HG03175 (cell line): Measurements from ENCODE around the gene LHB.

Source experiments
- ATAC-seq: cut with Tn5 transposase; IDR thresholded peaks from one replicate; pipeline ENCODE4 v1.9.1; 2021; ENCODE audit warnings: mild to moderate bottlenecking, moderate library complexity; ENCODE audit not compliant: unreplicated experiment

LHB gene

DNA sequence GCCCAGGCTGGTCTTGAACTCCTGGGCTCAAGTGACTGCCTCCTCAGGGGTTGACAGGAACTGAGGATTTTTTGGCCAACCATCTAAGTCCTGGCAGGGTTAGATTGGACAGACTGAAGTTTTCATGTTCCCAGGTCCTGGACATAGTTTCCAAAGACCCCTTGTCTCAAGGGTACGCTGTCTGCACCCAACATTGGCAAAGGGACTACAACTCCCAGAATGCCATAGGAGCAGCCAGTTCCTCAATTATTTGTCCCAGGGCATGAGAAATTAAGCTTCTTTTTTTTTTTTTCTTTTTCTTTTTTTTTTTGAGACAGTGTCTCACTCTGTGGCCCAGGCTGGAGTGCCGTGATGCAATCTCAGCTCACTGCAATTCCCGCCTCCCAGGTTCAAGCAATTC, 30.7 kb downstream of the LHB start:
- ATAC-seq: no peak

DNA sequence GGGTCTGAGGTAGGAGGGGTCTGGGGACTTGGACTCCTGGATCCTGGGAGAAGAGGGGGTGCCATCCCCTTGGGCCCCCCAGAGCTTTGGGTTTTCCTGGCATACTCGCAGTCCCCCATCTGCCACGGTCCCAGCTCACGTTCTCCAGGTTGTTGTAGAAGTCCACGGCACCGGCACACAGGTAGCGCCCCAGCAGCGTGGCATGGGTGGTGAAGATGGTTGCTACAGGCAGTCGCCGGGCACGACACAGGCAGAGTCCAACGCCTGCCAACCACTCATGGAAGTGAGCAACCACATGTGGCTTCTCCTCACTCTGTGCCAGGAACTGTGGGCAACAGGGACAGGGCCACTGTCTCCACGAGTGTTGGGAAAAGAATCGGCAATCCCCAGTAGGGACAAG, 31.2 kb downstream of the LHB start:
- no peak for ATAC-seq

DNA sequence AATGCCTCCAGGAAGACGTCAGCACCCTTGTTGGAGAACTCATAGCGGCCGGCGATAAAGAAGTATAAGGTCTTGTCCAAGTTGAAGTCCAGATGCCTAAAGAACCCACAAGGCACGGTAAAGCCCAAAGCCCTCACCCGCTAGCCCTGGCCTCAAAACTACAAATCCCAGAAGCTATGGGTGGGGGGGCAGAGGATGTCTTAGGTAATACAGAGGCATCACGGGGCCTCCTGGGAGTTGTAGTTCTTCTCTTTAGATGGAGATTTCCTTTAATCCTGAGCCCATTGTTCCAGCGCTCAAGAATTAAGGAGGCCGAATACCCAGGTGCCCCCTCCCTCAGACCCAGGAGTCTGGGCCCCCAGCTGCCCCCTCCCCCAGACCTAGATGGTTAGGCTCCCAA, 34.6 kb downstream of the LHB start:
- ATAC-seq: no peak

DNA sequence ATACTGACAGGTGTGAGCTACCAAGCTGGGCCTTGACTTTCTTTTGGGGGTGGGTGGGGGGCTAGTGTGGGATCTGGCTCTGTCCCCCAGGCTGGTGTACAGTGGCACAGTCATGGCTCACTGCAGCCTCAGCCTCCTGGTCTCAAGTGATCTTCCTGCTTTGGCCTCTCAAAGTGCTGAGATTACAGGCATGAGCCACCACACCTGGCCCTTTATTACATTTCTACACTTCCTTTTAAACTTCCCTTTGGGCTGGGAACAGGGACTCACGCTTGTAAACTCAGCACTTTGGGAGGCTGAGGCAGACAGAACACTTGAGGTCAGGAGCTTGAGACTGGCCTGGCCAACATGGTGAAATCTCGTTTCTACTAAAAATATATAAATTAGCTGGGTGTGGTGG, 39.8 kb downstream of the LHB start:
- no peak for ATAC-seq

DNA sequence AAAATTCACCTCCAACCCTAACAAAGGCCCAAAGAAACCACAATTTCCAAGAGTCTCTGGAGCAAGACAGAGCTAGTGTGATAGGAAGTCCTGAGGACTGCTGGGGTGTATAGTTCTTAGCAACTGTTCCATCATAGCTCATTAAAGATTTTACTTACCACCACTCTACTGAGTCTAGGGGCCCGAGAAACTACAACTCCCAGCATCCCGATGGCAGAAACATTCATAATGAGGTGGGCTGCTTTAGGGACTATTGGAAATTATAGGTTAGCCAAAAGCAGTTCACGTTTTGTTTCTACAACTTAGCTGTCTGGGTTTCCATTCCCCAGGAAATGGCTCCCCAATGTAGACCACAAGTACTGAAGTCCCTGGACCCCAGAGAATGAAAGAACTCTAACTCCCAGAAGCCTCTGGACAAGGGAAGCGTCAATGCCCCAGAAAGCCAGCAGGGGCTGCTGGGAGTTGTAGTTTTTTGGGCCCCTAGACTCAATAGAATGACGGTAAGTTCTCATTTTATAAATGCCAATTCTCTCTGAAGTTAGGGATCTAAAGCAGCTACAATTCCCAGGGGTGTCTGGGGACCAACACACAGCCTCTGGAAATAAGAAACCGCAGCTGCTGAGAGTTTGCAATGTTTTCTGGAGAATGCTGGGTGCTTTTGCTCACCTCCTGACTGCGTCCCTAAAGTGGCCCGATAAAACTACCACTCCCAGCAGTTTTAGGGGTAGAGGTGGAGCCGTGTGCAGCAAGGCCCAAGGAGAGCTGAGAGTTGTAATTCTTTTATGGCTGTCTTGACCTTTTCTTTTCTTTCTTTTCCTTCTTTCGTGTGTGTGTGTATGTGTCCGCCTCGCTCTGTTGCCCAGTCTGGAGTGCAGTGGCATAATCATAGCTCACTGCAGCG, 40.7 kb downstream of the LHB start:
- ATAC-seq: no peak

DNA sequence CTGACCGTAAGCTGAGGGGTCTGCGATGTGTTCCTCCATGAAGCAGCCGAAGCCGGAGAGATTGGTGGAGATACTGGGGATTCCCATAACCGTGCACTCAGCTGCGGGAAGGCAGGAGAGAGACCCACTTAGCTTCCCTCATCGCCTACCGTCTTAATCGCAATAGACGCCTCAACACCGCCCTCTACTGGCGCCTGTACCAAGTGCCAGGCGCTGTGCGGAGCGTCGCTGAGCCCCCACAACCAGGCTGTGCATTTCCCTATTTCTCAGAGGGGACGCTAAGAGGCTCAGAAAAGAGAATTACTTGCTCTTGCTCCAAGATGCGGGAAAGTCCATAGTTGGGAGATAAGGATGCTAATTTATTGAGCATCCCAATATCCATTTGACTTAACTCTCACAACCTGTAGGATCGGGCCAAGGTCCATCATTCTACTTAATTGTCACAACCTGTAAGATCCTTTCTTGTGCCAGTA, 45.9 kb downstream of the LHB start:
- ATAC-seq: no peak

DNA sequence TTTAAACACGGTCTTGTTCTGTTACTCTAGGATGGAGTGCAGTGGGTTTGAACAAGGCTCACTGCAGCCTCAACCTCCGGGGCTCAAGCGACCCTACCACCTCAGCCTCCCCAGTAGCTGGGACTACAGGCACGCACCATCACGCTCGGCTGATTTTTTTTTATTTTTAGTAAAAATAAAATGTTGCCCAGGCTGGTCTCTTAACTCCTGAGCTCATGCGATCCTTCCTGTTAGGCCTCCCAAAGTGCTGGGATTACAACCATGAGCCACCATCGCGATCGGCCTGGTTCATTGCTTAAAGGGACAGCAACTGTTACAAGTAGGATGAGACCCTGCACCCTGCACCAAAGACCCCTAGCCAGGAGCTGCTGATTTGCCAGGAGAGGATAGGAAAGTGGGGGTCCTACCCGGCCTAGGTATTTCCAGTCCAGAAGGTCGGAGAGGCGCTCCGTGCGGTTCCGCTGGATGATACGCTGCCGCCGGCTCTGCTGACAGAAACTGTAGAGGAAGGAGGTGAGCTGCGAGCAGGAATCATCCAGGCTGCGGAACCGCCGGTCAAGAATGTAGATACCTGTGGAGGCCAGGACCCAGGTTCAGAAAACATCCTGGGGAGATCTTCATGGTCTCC, 46.6 kb downstream of the LHB start:
- ATAC-seq: no peak

DNA sequence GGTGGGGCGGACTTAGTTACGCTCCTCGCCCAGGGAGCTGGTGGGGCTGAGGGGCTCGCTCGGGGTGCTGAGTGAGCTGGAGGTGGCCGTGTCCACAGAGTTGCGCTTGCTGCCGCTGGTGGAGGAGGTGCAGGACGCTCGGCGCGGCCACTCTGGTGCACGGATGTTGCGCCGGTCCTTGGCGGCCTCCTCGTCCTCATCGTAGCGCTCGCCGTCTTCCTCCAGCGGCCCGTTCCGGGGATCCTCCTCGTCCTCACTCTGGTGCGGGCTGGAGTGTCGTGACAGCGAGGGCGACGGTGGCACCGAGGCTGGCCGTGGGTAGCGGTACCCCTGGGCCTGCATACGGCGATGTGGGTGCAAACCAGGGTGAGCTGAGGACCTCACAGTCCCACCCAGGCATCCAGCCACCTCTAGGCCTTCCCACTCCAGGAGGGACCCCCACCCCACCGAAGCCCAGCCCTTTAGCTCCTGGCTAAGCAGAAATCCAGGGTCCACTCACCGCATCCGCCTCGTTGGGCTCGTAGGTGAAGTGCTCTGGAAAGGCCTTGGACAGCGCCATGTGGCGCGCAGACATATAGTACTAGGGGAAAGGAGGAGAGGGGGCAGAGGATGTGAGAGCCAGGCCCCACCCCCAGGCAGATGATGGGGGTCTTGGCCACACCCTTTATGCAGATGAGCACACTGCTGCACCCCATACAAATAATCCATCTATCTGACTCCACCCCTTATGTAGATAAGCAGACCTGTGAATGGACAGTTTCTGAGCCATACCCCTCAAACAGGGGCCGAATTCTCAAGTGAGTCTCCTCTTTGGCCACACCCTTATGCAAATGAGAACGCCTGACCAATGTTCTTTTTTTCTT, 47.4 kb downstream of the LHB start:
- no peak for ATAC-seq

DNA sequence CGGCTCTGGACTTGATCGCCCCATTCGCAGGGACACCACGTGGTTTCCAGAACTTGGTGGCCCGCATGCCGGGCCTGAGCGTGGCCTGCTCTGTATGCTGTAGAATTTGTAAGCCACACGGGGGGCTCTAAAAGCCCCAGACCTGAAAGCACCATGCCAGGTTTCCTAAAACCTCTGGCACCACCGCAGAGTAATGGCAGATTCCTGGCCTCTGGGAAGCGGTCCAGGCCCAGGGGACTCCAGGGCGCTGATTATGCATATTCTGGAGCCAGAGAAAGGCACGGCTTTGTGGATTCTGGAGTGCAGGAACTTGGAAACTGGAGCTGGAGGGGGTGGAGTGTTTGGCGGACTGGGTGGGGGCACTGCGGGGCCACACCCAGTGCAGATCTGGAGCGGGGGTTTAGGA, 48.1 kb downstream of the LHB start:
- no peak for ATAC-seq

DNA sequence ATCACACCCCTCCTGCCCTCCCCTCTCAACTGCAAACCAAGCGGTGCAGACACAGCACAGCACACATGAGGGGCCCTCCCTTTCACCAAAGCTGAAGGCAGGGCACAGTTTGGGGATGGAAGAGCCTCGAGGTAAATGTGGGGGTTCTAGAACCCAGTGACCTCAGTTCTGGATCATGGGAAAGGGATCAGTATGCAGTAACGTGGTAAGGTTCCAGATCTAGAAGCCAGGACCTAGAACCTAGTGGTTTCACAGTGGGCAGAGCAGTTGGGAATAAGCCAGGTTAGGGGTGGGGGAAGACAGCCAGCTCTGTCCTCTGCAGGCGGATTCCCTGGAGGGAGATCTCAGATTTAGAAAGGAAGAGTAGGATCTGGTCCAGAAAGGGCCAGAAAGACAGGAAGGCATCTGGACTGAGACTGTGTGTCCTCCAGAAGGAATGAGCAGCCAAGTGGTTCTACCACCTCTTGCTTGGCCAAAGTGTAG, 48.7 kb downstream of the LHB start:
- ATAC-seq: no peak

DNA sequence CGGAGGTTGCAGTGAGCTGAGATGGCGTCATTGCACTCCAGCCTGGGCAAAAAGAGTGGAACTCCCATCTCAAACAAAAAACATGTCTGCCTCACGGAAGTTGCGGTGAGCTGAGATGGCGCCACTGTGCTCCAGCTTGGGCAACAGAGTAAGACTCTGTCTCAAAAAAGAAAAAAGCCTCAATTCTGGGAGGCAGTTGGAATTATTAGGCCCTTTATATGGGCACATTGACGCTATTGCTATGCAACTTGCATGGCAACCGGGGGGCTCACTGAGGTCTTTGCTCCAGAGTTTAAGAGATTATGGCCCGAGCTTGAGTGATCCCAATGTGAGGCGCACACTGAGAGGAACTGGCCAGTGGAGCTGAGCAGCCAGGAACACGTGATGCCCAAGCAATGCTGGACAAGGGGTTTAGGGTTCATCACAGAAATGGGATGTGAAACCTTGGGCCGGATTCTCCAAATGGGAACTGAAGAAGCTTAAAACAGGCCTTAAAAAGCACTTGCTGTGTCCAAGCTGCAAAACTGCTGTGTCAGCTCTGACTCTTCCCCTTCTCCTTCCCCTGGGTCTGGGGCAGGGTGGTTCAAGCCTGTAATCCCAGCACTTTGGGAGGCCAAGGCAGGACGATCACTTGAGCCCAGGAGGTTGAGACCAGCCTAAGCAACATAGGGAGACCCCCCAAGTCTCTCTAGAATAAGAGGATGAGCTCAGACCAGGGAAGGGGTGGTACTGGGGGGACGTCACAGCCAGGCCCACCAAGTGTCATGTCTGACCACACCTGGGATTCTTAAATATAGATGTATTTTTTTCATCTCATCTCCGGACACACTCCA, 49.3 kb downstream of the LHB start:
- no peak for ATAC-seq

DNA sequence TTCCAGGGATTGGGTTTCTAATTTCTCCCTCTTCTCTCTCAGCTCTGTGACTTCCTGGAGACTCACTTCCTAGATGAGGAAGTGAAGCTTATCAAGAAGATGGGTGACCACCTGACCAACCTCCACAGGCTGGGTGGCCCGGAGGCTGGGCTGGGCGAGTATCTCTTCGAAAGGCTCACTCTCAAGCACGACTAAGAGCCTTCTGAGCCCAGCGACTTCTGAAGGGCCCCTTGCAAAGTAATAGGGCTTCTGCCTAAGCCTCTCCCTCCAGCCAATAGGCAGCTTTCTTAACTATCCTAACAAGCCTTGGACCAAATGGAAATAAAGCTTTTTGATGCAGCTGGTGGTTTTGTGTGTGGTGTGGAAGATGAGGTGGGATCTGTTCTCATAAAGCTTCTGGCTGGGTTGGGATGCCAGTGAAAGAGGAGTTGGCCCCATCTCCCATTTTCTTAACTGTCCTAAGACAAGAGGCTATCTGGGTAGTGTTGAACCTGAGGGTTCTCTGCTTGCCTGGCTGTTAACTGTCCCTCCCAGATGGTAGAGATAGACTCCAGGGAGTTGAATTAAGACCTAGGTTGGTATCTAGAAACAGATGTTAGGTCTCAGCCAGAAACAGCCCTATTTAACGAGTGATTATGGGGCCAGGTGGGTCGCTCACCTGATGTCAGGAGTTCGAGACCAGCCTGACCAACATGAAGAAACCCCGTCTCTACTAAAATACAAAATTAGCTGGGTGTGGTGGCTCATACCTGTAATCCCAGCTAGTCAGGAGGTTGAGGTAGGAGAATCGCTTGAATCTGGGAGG, 50.1 kb downstream of the LHB start:
- no peak for ATAC-seq
